HL-60/S4 treated with retinoic acid at 250 ng/mL for 4 days and 3 days (cell line): ENCODE results near the gene SIRT7.

Experiments used
- in situ Hi-C: fragments of 300-500 bp; cut with MboI; formaldehyde crosslinking; loops from 2 replicates; pipeline ENCODE4 v1.7.0; 2022; ENCODE audit warnings: low sequenced_read_pairs

SIRT7 gene, protein sequence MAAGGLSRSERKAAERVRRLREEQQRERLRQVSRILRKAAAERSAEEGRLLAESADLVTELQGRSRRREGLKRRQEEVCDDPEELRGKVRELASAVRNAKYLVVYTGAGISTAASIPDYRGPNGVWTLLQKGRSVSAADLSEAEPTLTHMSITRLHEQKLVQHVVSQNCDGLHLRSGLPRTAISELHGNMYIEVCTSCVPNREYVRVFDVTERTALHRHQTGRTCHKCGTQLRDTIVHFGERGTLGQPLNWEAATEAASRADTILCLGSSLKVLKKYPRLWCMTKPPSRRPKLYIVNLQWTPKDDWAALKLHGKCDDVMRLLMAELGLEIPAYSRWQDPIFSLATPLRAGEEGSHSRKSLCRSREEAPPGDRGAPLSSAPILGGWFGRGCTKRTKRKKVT

DNA sequence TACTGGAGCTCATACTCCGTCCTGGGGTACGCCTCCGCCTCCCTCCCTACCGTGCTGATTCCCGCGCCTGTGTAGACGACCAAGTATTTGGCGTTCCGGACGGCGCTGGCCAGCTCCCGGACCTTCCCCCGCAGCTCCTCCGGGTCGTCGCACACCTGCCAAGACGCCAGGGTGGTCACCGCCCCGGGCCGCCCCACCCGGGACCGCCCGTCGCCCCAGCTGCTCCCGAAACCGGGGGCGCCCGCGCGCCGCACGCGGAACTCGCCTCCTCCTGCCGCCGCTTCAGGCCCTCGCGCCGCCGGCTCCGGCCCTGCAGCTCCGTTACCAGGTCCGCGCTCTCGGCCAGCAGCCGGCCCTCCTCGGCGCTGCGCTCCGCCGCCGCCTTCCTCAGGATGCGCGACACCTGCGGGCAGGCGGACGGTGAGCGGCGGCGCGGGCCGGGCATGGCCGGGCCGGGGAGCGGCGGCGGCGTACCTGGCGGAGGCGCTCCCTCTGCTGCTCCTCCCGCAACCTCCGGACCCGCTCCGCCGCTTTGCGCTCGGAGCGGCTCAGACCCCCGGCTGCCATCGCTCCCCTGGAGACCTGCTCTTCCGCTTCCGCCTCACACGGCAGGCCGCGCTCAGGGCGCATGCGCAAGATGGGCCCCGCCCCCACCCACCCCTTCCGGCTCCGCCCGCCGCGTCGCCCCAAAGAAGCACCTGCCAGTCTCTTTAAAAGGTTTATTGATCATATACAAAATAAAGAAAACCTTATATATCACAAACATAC lies at the start of gene SIRT7:
TSS of gene SIRT7 (minus strand) at position 612 of the 768 bp plus-strand sequence. CDS start at position 567, 45 bp downstream.
- in situ Hi-C loops = no loop called here

DNA sequence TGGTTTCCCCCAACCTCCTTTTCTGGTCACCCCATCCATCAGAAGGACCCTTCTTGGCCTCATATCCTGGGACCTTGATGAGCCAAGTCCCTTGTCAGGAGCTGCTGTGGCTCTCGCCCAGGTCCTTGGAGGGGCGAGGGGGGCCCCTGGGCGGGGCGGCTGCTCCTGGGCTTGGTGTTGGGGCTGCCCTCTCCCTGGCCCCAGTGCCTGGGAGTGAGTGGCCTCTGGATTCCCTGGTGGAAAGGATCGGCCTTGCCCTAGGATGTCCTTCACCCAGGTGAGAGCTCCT lies 49.2 kb upstream of the SIRT7 start:
- in situ Hi-C loops = no loop called here

DNA sequence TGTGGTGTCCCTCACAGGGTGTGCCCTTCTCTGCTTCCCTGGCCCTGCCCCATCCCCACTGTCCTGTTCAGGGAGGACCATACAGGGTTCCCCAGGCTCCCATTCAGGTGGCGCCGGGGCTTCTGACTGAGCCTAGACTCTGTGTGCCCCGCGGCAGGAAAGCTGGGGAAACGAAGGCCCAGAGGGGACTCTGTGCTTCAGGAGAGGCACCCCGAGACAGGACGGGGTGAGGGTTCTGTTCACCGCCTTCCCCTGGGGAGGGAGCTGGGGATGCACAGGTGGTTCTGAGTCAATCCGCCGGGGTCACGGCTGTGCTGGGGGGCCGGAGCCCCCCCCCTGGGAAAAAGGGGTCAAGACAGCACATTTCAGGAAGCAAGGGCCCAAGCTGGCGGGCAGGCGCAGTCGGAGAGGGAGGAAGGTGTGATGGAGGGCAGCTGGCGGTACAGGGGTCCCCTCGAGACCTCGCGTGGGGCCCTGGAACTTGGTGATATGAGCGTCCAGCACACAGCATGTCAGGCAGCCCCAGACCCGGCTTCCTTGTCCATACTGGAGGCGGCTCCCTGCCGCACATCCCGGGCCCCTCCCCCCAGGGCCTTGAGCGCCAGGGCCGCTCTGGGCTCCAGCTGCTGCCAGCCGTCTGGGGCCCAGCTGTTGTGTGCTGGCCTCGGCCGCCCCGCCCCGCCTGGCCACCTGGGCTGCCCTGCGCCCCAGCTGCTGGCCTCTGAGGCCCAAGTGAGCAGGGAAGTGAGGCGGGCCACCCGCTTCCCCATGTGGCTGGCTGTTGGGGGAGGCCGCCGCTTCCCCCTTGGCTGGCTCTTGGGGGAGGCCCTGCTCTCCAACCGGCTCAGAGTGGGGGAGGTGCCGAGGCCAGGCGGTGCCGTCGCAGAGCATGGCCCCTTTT lies 48.6 kb upstream of the SIRT7 start:
- in situ Hi-C loops = no loop called here

DNA sequence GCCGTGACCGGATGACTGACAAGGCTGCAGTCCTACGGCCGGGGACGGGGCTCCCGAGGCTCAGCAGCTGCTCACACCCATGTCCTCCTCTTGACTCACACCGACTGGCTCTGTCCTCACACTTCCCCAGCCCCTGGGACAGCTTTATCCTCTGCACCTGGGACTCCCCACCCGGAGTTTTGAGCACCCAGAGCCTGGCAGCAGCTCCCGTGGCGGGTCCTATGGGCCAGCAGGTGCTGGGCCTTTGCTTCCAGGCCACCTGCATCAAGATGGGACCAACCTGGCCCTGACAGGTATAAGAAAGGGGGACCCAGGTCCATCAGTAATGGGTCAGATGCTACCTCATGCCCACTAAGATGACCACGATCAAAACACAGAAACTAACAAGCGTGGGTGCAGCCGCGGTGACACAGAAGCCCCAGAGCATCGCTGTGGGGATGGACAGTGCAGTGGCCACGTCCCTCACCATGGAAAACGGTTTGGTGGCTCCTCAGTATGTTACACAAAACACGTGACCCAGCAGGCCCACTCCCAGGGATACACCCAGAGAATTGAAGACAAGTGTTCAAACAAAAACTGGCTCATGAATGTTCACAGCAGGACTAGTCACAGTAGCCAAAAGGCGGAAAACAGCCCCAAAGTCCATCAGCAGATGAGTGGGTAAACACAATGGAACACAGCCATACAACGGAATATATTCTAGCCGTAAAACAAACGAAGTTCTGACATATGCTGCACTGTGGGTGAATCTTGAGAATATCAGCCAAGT lies 46.3 kb upstream of the SIRT7 start:
- in situ Hi-C loops = no loop called here

DNA sequence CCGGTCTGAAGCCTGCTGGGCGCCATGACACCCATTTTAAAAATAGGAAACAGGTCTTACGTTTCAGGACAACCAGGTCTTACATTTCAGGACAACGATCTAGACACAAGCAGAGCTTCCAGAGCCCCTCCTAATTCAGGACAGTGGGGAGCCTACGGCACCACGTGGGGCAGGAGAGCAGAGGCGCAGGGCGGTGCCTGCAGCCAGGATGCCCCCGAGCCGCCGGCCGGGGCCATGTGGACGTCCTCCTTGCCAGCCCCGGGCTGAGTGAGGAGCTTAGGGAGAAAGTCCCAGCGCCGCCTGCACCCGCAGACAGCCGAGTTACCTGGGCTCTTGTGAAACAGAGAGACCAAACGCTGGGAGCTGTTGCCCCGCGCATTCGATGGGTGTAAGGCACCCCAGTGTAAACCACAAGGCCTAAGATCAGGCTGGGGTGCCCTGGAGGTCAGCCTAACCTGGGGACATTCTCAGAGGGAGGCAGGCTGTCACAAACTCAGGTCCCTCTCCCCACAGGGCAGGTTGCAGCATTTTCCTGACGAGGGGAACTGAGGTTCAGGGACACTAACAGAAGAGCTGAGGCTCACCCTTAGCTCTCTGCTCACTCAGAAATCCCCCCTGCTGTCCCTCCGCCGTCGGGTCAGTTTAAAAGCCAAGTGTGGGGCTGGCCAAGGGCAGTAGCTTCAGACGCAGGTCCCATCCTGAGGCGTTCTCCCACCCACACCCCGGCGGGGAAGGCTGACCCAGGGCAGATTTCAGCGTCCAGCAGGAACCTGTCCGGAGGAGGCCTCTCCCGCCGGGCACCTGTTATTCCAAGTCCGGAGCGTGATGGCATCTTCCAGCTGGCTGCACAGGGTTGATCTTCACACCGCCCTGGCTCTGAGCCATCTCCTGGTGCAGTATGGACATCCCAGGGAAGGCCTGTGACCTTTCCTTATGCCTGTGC lies 44.8 kb upstream of the SIRT7 start:
- in situ Hi-C loops = no loop called here

DNA sequence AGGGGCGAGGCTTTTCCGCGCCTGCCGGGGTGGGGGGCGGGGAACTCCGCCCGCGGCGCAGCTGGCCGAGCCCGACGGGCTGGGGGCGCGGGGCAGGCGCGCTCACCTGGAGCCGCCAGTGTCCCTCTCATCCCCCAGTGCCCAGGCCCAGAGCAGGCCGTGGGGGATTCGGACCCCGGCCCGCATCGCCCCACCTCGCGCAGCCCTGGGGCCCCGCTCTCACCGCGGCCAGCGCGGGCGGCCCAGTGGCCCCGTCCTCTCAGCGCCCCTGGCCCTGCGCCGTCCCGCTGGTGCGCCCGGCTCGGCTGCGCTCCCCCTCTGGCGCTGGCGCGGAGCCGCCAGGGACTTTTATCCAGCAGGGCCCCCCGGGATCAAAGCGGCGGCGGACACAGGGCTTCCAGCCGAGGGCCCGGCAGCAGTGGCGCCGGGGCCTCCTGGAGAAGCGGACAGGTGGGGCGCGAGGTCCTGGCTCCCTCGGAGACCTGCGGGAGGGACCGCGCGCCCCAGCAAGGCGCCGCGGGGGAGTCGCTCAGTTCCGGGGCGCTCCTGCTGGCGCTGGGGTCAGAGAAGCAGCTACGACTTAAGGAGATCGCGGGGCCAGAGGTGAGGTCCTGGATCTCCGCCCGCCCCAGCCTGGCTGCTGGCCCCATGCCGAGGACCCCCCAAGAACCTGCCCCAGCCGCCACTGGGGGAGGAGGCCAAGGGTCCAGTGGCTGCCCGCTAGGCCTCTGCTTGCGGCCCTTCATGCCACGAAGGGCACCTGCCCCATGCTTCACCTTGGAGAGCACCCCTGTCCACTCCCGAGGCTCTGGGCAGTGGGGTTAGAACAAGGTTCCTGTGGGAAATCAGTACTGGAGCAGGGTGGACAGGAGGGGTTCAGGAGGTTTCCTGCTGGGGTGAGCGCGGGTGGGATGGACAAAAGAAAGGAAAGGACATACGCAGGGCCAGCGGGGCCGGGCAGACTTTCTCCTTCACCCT lies 43.8 kb upstream of the SIRT7 start:
- in situ Hi-C loops = no loop called here

DNA sequence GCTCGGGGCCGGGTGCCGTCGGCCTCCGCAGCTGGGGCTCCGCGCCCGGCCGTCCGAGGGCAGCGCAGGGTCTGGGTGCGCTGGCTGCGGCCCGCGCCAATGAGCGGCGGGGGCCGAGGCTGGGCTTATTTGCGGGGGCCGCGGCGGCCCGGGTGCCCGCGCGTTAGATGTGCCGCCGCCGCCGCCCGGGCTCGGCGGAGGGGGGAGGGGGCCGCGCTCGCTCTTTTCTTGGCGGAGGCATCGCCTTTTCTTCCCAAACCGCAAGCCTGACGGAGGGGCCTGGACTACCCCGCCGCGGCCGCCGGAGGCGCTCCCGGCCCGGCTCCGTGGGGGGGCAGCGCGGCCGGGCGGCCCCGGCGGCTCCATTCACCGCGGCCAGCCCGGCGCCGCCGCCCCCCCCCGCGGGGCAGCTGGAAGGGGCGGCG lies 43.1 kb upstream of the SIRT7 start, which contains the start of gene NOTUM:
TSS of gene NOTUM (minus strand) at position 101 of the 425 bp plus-strand sequence. CDS start 278 bp downstream, outside the sequence.
- in situ Hi-C loops = no loop called here

DNA sequence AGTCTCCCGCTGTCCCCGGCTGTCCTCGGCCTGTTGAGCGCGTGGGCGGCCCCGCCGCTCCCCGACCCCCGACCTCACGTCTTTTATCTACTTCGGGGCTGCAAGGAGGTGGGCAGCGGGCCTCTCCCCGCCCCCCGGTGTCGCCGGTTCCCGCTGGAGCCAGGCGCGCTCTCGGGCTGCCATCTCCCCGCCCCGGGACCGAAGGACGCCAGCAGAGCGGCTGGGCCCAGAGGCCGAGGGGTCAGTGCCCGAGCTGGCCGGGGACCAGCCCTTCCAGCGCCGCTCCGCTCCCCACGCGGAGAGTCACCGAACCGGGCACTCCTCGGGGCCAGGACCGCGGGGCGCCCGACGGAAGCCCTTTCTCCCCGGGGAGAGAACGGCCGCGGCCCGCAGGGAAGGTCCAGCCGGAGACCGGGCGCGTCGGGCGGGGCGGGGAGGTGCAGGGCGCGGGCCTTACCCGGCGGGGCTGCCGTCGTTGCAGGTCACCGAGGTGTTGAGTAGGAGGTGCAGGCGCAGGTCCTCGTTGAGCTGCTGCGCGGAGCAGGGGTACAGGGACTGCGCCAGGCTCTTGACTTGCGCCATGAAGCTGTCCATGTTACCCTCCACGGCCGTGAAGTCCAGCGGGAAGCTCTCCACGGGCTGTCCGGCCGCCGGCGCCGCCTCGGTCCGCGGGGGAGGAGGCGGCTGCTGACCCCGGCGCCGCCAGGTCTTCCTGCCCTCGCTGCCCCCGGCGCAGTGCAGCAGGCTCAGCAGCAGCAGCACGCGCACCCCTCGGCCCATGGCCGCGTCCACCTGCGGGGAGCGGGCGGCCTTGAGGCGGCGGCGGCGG lies 42.4 kb upstream of the SIRT7 start:
- in situ Hi-C loops = no loop called here

DNA sequence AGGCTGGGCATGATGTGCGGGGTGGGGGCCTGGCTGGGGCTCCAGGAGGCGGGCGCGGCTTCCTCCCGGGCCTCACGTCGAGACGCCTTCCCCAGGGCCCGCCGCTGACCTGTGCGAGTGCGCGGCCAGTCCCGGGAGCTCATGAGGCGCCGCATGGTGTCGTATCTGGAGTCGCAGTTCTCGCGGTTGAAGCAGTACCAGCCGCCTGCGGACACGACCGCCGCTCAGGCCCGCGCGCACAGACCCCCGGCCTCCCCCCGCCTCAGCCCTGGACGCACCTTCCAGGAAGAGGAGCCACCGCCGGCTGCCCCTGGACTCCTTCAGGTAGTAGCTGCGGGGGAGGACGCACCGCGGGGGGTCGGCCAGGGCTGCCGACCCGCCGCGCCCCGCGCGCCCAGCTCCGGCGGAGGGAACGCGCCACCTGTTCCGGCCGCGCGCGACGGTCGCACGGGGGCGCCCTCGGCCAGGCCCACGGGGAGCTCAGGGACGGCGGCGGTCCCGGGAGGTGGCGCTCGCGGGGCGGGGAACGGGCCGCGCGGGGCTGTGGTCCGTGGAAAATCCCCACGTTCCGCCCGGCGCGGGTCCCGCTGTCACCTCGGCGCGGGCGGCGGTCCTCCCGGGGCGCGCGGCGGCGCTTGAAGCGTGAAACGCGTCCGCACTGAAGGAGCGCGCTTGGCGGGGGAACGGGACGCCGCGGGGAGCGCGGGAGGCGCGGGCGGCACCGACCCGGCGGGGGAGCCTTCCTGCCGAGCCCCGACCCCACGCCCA lies 41.6 kb upstream of the SIRT7 start:
- in situ Hi-C loops = no loop called here

DNA sequence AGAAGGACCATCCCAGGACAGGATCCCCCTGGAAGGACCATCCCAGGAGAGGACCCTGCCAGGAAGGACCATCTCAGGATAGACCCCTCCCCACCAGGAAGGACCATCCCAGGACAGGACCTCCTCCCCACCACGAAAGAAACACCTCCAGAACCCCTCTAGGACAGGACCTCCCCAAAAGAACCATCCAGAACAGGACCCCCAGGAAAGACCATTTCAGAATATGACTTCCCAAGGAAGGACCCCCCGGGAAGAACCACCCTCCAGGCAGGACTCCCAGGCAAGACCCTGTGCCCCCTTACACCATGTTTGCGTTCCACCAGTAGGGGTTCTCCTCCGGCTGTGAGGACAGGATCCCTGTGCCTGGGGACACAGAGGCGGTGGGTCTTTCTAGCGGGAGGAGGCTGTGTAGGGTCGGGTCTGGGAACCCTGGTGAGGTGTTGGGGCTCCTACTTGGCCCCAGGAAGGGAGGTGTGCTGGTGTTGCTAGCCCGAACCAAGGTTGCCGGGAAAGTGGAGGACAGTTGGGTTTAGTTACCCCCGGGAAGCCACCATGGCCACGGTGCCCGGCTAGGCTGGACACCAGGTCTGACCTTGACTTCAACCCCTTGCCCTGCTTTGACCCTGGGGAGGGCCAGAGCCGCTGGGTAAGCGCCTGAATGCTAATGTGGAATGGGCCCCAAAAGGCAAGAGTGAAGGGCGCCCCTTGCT lies 40.8 kb upstream of the SIRT7 start:
- in situ Hi-C loops = no loop called here

DNA sequence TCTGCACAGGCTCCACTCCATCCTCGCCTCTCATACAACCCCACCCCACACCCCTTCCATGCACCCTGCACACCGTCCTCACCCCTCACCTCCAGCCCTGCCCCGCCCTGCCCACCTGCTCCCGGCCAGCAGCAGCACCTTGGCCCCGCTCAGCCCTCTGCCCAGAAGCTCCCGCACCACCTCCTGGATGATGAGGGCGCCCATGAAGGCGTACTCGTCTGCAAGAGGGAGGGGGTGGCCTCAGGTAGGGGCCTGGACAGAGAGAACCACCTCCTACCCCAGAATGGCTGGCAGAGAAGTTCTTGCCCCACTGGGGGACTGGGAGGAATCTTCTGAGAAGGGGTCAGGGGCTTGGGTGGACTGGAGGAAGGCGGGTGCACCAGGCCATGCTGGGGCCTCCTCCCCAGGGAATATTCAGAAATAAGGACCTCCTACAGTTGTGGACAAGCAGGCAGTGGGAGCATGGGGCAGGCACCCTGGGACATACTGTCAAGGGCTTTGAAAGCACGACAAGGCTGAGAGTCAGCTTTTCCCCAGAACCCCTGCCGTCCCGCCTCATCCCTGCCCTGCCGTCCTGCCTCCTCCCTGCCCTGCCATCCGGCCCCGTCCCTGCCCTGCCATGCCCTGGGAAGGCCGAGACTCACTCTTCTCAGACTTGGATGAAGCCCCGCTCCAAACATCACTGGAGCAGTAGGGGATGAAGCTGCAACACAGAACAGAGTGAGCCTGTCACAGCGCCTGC lies 39.9 kb upstream of the SIRT7 start:
- in situ Hi-C loops = no loop called here

DNA sequence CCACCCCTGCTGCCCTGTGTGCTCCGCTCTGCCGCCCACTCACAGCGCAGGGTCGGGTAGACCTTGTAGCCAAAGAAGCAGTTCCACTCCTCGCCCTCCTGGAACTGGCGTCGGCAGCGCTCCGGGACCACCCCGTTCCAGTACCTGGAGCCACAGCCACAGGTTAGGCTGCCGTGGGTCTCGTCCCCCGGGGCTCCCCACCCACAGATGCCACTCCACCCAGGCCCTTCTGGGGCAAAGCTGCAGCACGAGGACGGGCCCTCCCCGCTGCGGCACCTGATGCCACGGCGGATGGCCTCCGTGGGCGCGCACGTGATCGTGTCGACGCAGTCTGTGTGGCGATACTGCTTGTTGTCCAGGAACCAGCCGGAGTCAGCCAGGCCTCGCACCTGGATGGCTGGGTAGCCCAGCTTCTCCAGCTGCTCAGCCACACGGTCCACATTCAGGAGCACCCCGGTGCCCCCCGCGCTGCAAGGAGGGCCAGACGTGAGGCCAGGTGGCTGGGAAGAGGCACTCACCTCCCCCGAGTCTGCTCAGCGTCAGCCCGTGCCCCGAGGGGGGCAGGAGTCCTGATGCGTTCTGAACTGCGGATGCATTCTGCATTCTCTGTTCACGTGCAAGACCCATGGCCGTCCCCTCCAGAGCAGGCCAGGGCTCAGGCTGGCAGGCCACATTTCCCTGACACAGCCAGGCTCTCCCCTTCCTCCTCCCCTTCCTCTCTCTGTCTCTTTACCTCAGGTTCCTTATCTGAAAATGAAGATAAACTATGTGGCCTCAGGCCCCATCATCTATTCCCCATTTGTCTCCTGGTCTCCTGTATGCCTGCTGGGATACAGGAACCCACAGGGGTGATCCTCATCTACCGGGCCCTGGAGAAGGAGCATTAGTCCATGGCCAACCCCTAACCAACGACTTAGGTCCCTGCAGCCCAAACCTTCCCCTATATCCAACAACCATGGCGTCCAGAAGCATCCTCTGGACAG lies 38.9 kb upstream of the SIRT7 start:
- in situ Hi-C loops = no loop called here

DNA sequence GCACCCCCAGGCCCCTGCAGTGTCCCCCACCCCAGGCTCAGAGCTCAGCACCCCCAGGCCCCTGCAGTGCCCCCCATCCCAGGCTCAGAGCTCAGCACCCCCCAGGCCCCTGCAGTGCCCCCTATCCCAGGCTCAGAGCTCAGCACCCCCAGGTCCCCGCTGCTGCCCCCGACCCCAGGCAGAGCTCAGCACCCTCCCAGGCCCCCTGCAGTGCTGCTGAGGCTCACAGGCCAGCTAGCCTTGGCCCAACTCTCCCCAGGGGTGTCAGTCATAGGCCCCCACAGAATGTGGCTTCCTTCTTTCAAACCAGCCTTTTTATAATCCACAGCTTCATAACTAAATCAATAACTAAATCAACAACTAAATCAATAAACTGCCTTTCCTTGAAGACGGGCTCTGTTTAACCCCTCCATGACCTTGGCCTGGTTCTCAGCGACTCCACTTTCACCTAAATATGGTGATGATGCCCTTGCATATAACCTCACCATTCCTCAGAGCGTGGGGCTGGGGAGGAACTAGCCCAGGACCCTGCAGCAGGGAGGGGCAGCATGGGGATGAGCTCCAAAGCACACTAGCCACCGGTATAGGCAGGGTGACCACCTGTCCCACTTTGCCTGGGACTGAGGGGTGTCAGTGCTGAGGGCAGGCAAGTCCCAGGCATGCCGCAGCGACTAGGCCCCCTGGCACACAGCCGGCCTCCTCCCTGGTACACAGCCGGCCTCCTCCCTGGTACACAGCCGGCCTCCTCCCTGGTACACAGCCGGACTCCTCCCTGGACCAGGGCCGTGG lies 38.0 kb upstream of the SIRT7 start:
- in situ Hi-C loops = no loop called here
